ENCODE measurements around the gene HNF1B.

The HNF1B gene

GRCh38 chr17:37761059-37761458, 16.2 kb upstream of the HNF1B start:
- H3K36me3 ChIP-seq (ENCODE audit: control insufficient read depth, insufficient read depth, low read length), result no peaks in the 10 kb centered on the region
- no peaks in the 10 kb centered on the region for H3K27me3 ChIP-seq (ENCODE audit: control insufficient read depth, insufficient read depth, low read length)
- H3K27ac ChIP-seq (ENCODE audit: low read length), result no peak overlapping the region
- no CpG with 5 or more reads among the region's 7 CpGs for WGBS (ENCODE audit: insufficient coverage, insufficient read length)
- no peak overlapping the region for H3K4me3 ChIP-seq (ENCODE audit: low read length)
- DNase-seq (ENCODE audit: low read depth, low spot score), result no peak
- H3K4me1 ChIP-seq (ENCODE audit: control insufficient read depth, insufficient read depth, low read length), result no peaks in the 10 kb centered on the region
- H3K9me3 ChIP-seq (ENCODE audit: control insufficient read depth, insufficient read depth, low read length), result no peaks in the 10 kb centered on the region

DNA sequence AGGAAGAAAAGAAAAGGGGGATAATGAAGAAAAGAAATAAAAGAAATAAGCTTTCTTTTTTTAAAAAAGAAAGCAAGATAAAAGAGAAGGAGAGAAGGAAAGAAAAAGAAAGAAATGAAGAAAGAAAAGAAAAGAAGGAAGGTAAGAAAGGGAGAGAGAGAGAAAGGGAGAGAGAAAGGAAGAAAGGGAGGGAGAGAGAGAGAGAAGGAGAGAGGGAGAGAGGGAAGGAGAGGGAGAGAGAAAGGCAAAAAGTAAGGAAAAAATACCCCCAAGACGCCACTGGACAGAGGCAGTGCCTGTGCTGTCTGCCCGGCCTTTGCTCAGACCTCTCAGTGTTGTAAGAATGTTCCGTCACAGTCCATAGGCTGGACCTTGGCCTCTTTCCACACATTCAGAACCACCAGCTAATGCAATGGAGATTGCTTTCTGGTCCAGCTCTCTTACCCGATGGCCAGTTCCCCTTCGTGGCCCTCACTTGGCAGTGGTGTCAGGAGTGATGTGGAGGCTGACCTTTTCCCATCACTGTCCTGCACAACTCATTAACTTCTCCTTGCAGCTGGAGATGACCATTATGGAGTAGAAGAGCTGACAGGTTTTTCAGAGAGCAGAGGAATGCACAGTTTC, 14.3 kb upstream of the HNF1B start:
- Histone ChIP-seq H3K4me3 (ENCODE audit: low read length) (no peak overlapping the region), H3K27ac (ENCODE audit: low read length) (no peak overlapping the region), H3K9me3 (ENCODE audit: control insufficient read depth, insufficient read depth, low read length) (no peaks in the 10 kb centered on the region), H3K27me3 (ENCODE audit: control insufficient read depth, insufficient read depth, low read length) (no peaks in the 10 kb centered on the region), H3K4me1 (ENCODE audit: control insufficient read depth, insufficient read depth, low read length) (no peaks in the 10 kb centered on the region), H3K36me3 (ENCODE audit: control insufficient read depth, insufficient read depth, low read length) (no peaks in the 10 kb centered on the region)
- no CpG with 5 or more reads among the region's 5 CpGs for WGBS (ENCODE audit: insufficient coverage, insufficient read length)
- DNase-seq (ENCODE audit: low read depth, low spot score), result no peak

- Histone ChIP-seq H3K27ac (ENCODE audit: low read length) (no peak overlapping the region), H3K4me1 (ENCODE audit: control insufficient read depth, insufficient read depth, low read length) (no peaks in the 10 kb centered on the region), H3K36me3 (ENCODE audit: control insufficient read depth, insufficient read depth, low read length) (no peaks in the 10 kb centered on the region), H3K4me3 (ENCODE audit: low read length) (no peak overlapping the region), H3K9me3 (ENCODE audit: control insufficient read depth, insufficient read depth, low read length) (no peaks in the 10 kb centered on the region), H3K27me3 (ENCODE audit: control insufficient read depth, insufficient read depth, low read length) (no peaks in the 10 kb centered on the region)
- no peak for DNase-seq (ENCODE audit: low read depth, low spot score)
- no CpG with 5 or more reads among the region's 3 CpGs for WGBS (ENCODE audit: insufficient coverage, insufficient read length)
These were observed 11.2 kb upstream of the HNF1B start for GRCh38 chr17:37756051-37756450.

GRCh38 chr17:37755455-37755854, 10.6 kb upstream of the HNF1B start:
- Histone ChIP-seq H3K27ac (ENCODE audit: low read length) (no peak overlapping the region), H3K4me3 (ENCODE audit: low read length) (no peak overlapping the region), H3K27me3 (ENCODE audit: control insufficient read depth, insufficient read depth, low read length) (no peaks in the 10 kb centered on the region), H3K4me1 (ENCODE audit: control insufficient read depth, insufficient read depth, low read length) (no peaks in the 10 kb centered on the region), H3K9me3 (ENCODE audit: control insufficient read depth, insufficient read depth, low read length) (no peaks in the 10 kb centered on the region), H3K36me3 (ENCODE audit: control insufficient read depth, insufficient read depth, low read length) (no peaks in the 10 kb centered on the region)
- DNase-seq (ENCODE audit: low read depth, low spot score), result no peak
- no CpG with 5 or more reads among the region's 4 CpGs for WGBS (ENCODE audit: insufficient coverage, insufficient read length)

DNA sequence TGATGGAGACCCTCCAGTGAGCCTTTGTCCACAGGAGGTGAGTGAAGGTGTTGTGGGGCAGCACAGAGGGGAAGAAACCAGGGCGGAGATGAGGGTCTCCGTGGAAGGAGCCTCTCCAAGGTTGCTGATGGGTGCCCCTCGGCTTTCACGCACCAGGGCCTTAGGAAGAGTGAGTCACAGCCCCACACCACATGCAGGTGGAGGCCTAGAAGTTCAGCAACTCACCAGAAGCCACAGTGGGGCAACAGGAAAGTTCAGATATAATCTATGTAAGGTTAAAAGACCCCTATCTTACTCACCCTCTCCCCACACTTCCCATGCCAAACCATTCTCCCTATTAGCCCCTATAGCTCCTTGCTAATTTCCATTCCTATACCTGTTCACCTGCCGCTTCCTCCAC, 9.5 kb upstream of the HNF1B start:
- no CpG with 5 or more reads among the region's 5 CpGs for WGBS (ENCODE audit: insufficient coverage, insufficient read length)
- no peaks in the 10 kb centered on the region for H3K4me1 ChIP-seq (ENCODE audit: control insufficient read depth, insufficient read depth, low read length)
- no peak overlapping the region for H3K27ac ChIP-seq (ENCODE audit: low read length)
- no peaks in the 10 kb centered on the region for H3K9me3 ChIP-seq (ENCODE audit: control insufficient read depth, insufficient read depth, low read length)
- DNase-seq (ENCODE audit: low read depth, low spot score), result no peak
- H3K36me3 ChIP-seq (ENCODE audit: control insufficient read depth, insufficient read depth, low read length), result no peaks in the 10 kb centered on the region
- no peak overlapping the region for H3K4me3 ChIP-seq (ENCODE audit: low read length)
- no peaks in the 10 kb centered on the region for H3K27me3 ChIP-seq (ENCODE audit: control insufficient read depth, insufficient read depth, low read length)

GRCh38 chr17:37752482-37752881, 7.6 kb upstream of the HNF1B start:
- no peak for DNase-seq (ENCODE audit: low read depth, low spot score)
- Histone ChIP-seq H3K9me3 (ENCODE audit: control insufficient read depth, insufficient read depth, low read length) (no peaks in the 10 kb centered on the region), H3K4me1 (ENCODE audit: control insufficient read depth, insufficient read depth, low read length) (no peaks in the 10 kb centered on the region), H3K36me3 (ENCODE audit: control insufficient read depth, insufficient read depth, low read length) (no peaks in the 10 kb centered on the region), H3K27ac (ENCODE audit: low read length) (no peak overlapping the region), H3K4me3 (ENCODE audit: low read length) (no peak overlapping the region), H3K27me3 (ENCODE audit: control insufficient read depth, insufficient read depth, low read length) (peaks cover 7% of the 10 kb centered on the region; the same call in 1 of the 2 replicates)
- WGBS (ENCODE audit: insufficient coverage, insufficient read length), result no CpG with 5 or more reads among the region's 5 CpGs

GRCh38 chr17:37750768-37751475, 6.1 kb upstream of the HNF1B start:
- peaks cover 22% of the 10 kb centered on the region for H3K27me3 ChIP-seq (ENCODE audit: control insufficient read depth, insufficient read depth, low read length)
- H3K27ac ChIP-seq (ENCODE audit: low read length), result no peak overlapping the region
- no peak overlapping the region for H3K4me3 ChIP-seq (ENCODE audit: low read length)
- no peaks in the 10 kb centered on the region for H3K9me3 ChIP-seq (ENCODE audit: control insufficient read depth, insufficient read depth, low read length)
- H3K4me1 ChIP-seq (ENCODE audit: control insufficient read depth, insufficient read depth, low read length), result no peaks in the 10 kb centered on the region
- no CpG with 5 or more reads among the region's 10 CpGs for WGBS (ENCODE audit: insufficient coverage, insufficient read length)
- DNase-seq (ENCODE audit: low read depth, low spot score), result no peak
- no peaks in the 10 kb centered on the region for H3K36me3 ChIP-seq (ENCODE audit: control insufficient read depth, insufficient read depth, low read length)

- peaks cover 28% of the 10 kb centered on the region for H3K27me3 ChIP-seq (ENCODE audit: control insufficient read depth, insufficient read depth, low read length)
- H3K9me3 ChIP-seq (ENCODE audit: control insufficient read depth, insufficient read depth, low read length), result no peaks in the 10 kb centered on the region
- no peaks in the 10 kb centered on the region for H3K4me1 ChIP-seq (ENCODE audit: control insufficient read depth, insufficient read depth, low read length)
- H3K27ac ChIP-seq (ENCODE audit: low read length), result no peak overlapping the region
- no CpG with 5 or more reads among the region's 5 CpGs for WGBS (ENCODE audit: insufficient coverage, insufficient read length)
- no peak overlapping the region for H3K4me3 ChIP-seq (ENCODE audit: low read length)
- DNase-seq (ENCODE audit: low read depth, low spot score), result no peak
- no peaks in the 10 kb centered on the region for H3K36me3 ChIP-seq (ENCODE audit: control insufficient read depth, insufficient read depth, low read length)
These were observed 5.4 kb upstream of the HNF1B start for GRCh38 chr17:37750292-37750691.

DNA sequence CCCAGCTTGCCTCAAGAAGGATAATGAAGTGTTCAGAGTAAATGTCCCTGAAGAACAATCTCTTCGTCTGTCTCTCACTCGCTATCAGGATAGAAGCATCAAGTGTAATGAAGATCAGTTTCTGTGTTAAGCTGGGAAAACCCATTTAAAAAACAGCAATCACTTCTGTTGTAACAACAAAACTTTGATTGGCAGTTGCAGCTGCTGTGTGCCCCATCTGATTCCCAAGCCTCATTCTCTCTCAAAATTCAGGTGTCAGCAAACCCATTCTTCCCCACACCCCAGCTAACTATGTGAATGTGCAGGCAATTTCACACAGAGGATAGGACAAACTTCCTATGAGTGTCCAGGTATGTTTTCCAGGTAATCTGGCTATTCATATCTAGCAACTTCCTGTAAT, 2.4 kb upstream of the HNF1B start:
- WGBS (ENCODE audit: insufficient coverage, insufficient read length), result no CpG with 5 or more reads among the region's 2 CpGs
- Histone ChIP-seq H3K9me3 (ENCODE audit: control insufficient read depth, insufficient read depth, low read length) (no peaks in the 10 kb centered on the region), H3K27ac (ENCODE audit: low read length) (no peak overlapping the region), H3K27me3 (ENCODE audit: control insufficient read depth, insufficient read depth, low read length) (peaks cover 57% of the 10 kb centered on the region), H3K4me3 (ENCODE audit: low read length) (no peak overlapping the region), H3K36me3 (ENCODE audit: control insufficient read depth, insufficient read depth, low read length) (no peaks in the 10 kb centered on the region), H3K4me1 (ENCODE audit: control insufficient read depth, insufficient read depth, low read length) (no peaks in the 10 kb centered on the region; the same call in 1 of the 2 replicates)
- DNase-seq (ENCODE audit: low read depth, low spot score), result no peak

DNA sequence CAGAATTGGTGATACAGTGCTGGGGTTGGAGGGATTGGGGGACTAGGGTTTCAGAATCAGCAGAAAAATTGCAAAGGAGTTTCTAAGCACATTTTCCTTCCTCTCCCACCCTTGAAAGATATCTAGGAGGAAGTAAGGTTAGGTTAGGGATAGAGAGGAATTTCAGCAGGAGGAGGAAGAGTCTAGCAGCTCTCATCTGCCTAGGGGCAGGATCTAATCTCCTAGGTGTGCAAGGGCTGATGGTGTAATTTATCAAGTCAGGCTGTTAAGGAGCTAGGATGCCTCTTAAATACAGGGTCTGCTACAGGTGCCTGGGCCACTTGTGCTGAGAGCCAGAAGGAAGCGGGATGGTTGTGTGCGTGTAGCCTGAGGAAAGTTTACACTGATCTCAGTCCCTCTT, 1.8 kb upstream of the HNF1B start:
- no CpG with 5 or more reads among the region's 2 CpGs for WGBS (ENCODE audit: insufficient coverage, insufficient read length)
- DNase-seq (ENCODE audit: low read depth, low spot score), result no peak
- H3K4me1 ChIP-seq (ENCODE audit: control insufficient read depth, insufficient read depth, low read length), result no peaks in the 10 kb centered on the region; the same call in 1 of the 2 replicates
- no peaks in the 10 kb centered on the region for H3K9me3 ChIP-seq (ENCODE audit: control insufficient read depth, insufficient read depth, low read length)
- peaks cover 63% of the 10 kb centered on the region for H3K27me3 ChIP-seq (ENCODE audit: control insufficient read depth, insufficient read depth, low read length)
- no peak overlapping the region for H3K27ac ChIP-seq (ENCODE audit: low read length)
- no peak overlapping the region for H3K4me3 ChIP-seq (ENCODE audit: low read length)
- H3K36me3 ChIP-seq (ENCODE audit: control insufficient read depth, insufficient read depth, low read length), result no peaks in the 10 kb centered on the region
